H7 (cell line): ENCODE data around the gene HERC2. TPM values are rescaled to one million over a fixed set of nuclear protein-coding genes. Genes with fewer than 3 reads are reported as not detected.

Experiments
- total RNA-seq: library from RNA; depleted of rRNA; stranded (reverse); fragments of >200 nt; shearing (Covaris generic); gene quantifications from 2 replicates; pipeline ENCODE4 v1.2.3, GENCODE V29; 2014; rRNA removed

HERC2 gene
- total RNA-seq, 1 experiment from 2014 or later, result 33.2 TPM

Other genes starting within 250 kb of the HERC2 start
- 0.21 and 0.37 TPM in 2 replicates for gene OCA2, start 222.9 kb downstream of the HERC2 start, total RNA-seq
- not detected in 2 replicates for gene GOLGA6L24, start 35.9 kb upstream of the HERC2 start, total RNA-seq
- not detected in 2 replicates for gene GOLGA8F, start 56.5 kb upstream of the HERC2 start, total RNA-seq
- not detected in 2 replicates for gene GOLGA8G, start 210.8 kb upstream of the HERC2 start, total RNA-seq
- not detected in 2 replicates for gene GOLGA6L25, start 231.4 kb upstream of the HERC2 start, total RNA-seq